ENCODE data around the gene SELPLG.

The SELPLG gene

GRCh38 chr12:108676707-108677106 lies 43.0 kb upstream of the SELPLG start:
- no peak for DNase-seq
- TF ChIP-seq CTCF (IDR thresholded peaks at IDR 0.05; ENCODE audit: low read depth, low read length): no peak
- H3K4me1 ChIP-seq: peaks cover 4% of the 10 kb centered on the region; the same call in 1 of the 2 replicates
- peaks cover 27% of the 10 kb centered on the region for H3K36me3 ChIP-seq
- no peaks in the 10 kb centered on the region; the same call in 1 of the 2 replicates for H3K9me3 ChIP-seq
- no peak overlapping the region for H3K4me3 ChIP-seq (ENCODE audit: low read depth, low read length)
- no peaks in the 10 kb centered on the region for H3K27me3 ChIP-seq

- peaks cover 4% of the 10 kb centered on the region; the same call in 1 of the 2 replicates for H3K4me1 ChIP-seq
- H3K4me3 ChIP-seq (ENCODE audit: low read depth, low read length): no peak overlapping the region
- peaks cover 27% of the 10 kb centered on the region for H3K36me3 ChIP-seq
- no peaks in the 10 kb centered on the region for H3K27me3 ChIP-seq
- H3K9me3 ChIP-seq: no peaks in the 10 kb centered on the region; the same call in 1 of the 2 replicates
- DNase-seq: no peak
- no peak for TF ChIP-seq CTCF (IDR thresholded peaks at IDR 0.05; ENCODE audit: low read depth, low read length)
Measured at GRCh38 chr12:108675792-108676191, 42.1 kb upstream of the SELPLG start.

- peaks cover 16% of the 10 kb centered on the region for H3K36me3 ChIP-seq
- H3K27me3 ChIP-seq: no peaks in the 10 kb centered on the region
- H3K9me3 ChIP-seq: no peaks in the 10 kb centered on the region
- H3K4me1 ChIP-seq: peaks cover 22% of the 10 kb centered on the region
- no peak for DNase-seq
- H3K4me3 ChIP-seq (ENCODE audit: low read depth, low read length): no peak overlapping the region
- TF ChIP-seq CTCF (IDR thresholded peaks at IDR 0.05; ENCODE audit: low read depth, low read length): no peak
Measured at GRCh38 chr12:108672054-108672453, 38.4 kb upstream of the SELPLG start.

GRCh38 chr12:108671110-108671509 lies 37.4 kb upstream of the SELPLG start:
- no peaks in the 10 kb centered on the region for H3K27me3 ChIP-seq
- no peaks in the 10 kb centered on the region for H3K9me3 ChIP-seq
- DNase-seq: no peak
- H3K4me3 ChIP-seq (ENCODE audit: low read depth, low read length): no peak overlapping the region
- H3K36me3 ChIP-seq: peaks cover 9% of the 10 kb centered on the region; the same call in 1 of the 2 replicates
- peaks cover 30% of the 10 kb centered on the region for H3K4me1 ChIP-seq
- no peak for TF ChIP-seq CTCF (IDR thresholded peaks at IDR 0.05; ENCODE audit: low read depth, low read length)

GRCh38 chr12:108670066-108670631 lies 36.5 kb upstream of the SELPLG start:
- no peak for DNase-seq
- TF ChIP-seq CTCF (IDR thresholded peaks at IDR 0.05; ENCODE audit: low read depth, low read length): no peak
- Histone ChIP-seq H3K27me3 (no peaks in the 10 kb centered on the region), H3K4me1 (peaks cover 39% of the 10 kb centered on the region), H3K9me3 (no peaks in the 10 kb centered on the region), H3K4me3 (ENCODE audit: low read depth, low read length) (no peak overlapping the region), H3K36me3 (peaks cover 4% of the 10 kb centered on the region; the same call in 1 of the 2 replicates)

GRCh38 chr12:108668542-108668941 lies 34.8 kb upstream of the SELPLG start:
- Histone ChIP-seq H3K4me3 (ENCODE audit: low read depth, low read length) (no peak overlapping the region), H3K9me3 (no peaks in the 10 kb centered on the region), H3K27me3 (no peaks in the 10 kb centered on the region), H3K36me3 (no peaks in the 10 kb centered on the region; the same call in 1 of the 2 replicates), H3K4me1 (peaks cover 45% of the 10 kb centered on the region)
- no peak for DNase-seq
- TF ChIP-seq CTCF (IDR thresholded peaks at IDR 0.05; ENCODE audit: low read depth, low read length): no peak
